Measurements from ENCODE around the gene UACA.

Gene UACA

GRCh38 chr15:70658641-70659040 lies 104.7 kb downstream of the UACA start:
- no peak overlapping the region for H2AFZ ChIP-seq (ENCODE audit: low read length)

GRCh38 chr15:70653426-70653825 lies 109.9 kb downstream of the UACA start:
- Histone ChIP-seq H3K4me2 (ENCODE audit: low read depth, low read length, poor library complexity, severe bottlenecking) (no peak overlapping the region), H3K4me3 (ENCODE audit: low read length, poor library complexity, severe bottlenecking) (no peak overlapping the region), H2AFZ (ENCODE audit: low read length) (no peak overlapping the region), H3K27me3 (ENCODE audit: insufficient read depth, low read length, poor library complexity, severe bottlenecking) (no peaks in the 10 kb centered on the region), H3K4me1 (ENCODE audit: insufficient read depth, low read length, poor library complexity, severe bottlenecking) (no peaks in the 10 kb centered on the region), H3K79me2 (ENCODE audit: insufficient read depth, low read length) (no peaks in the 10 kb centered on the region), H4K20me1 (ENCODE audit: insufficient read depth, low read length, poor library complexity, severe bottlenecking) (no peaks in the 10 kb centered on the region), H3K9me2 (replicated peaks; ENCODE audit: low read depth, low read length) (no peaks in the 10 kb centered on the region), H3K36me3 (ENCODE audit: insufficient read depth, low read length) (no peaks in the 10 kb centered on the region), H3F3A (ENCODE audit: low read depth) (no peaks in the 10 kb centered on the region), H3K9me3 (ENCODE audit: insufficient read depth, low read depth, low read length) (no peaks in the 10 kb centered on the region), H3K9ac (ENCODE audit: low read depth, low read length, poor library complexity, severe bottlenecking) (no peak overlapping the region)
- TF ChIP-seq EZH2phosphoT487 (IDR thresholded peaks at IDR 0.05; ENCODE audit: borderline replicate concordance), result no peak
- no peak for TF ChIP-seq CTCF (conservative IDR thresholded peaks at IDR 0.05; ENCODE audit: low read length)

More at GRCh38 chr15:70658641-70659040, 104.7 kb downstream of the UACA start:
- Histone ChIP-seq H4K20me1 (ENCODE audit: insufficient read depth, low read length, poor library complexity, severe bottlenecking) (no peaks in the 10 kb centered on the region), H3K9me3 (ENCODE audit: insufficient read depth, low read depth, low read length) (no peaks in the 10 kb centered on the region), H3K4me2 (ENCODE audit: low read depth, low read length, poor library complexity, severe bottlenecking) (no peak overlapping the region), H3K27me3 (ENCODE audit: insufficient read depth, low read length, poor library complexity, severe bottlenecking) (no peaks in the 10 kb centered on the region), H3K79me2 (ENCODE audit: insufficient read depth, low read length) (no peaks in the 10 kb centered on the region), H3K4me3 (ENCODE audit: low read length, poor library complexity, severe bottlenecking) (no peak overlapping the region), H3K36me3 (ENCODE audit: insufficient read depth, low read length) (no peaks in the 10 kb centered on the region), H3K4me1 (ENCODE audit: insufficient read depth, low read length, poor library complexity, severe bottlenecking) (peaks cover 11% of the 10 kb centered on the region), H3K9ac (ENCODE audit: low read depth, low read length, poor library complexity, severe bottlenecking) (no peak overlapping the region), H3K9me2 (replicated peaks; ENCODE audit: low read depth, low read length) (no peaks in the 10 kb centered on the region), H3F3A (ENCODE audit: low read depth) (no peaks in the 10 kb centered on the region)
- no peak for TF ChIP-seq EZH2phosphoT487 (IDR thresholded peaks at IDR 0.05; ENCODE audit: borderline replicate concordance)
- no peak for TF ChIP-seq CTCF (conservative IDR thresholded peaks at IDR 0.05; ENCODE audit: low read length)

- H3K4me2 ChIP-seq (ENCODE audit: low read depth, low read length, poor library complexity, severe bottlenecking), result no peak overlapping the region
- H3K9me3 ChIP-seq (ENCODE audit: insufficient read depth, low read depth, low read length), result no peaks in the 10 kb centered on the region
- no peaks in the 10 kb centered on the region for H3K9me2 ChIP-seq (replicated peaks; ENCODE audit: low read depth, low read length)
- no peaks in the 10 kb centered on the region for H3K4me1 ChIP-seq (ENCODE audit: insufficient read depth, low read length, poor library complexity, severe bottlenecking)
- no peak for TF ChIP-seq CTCF (conservative IDR thresholded peaks at IDR 0.05; ENCODE audit: low read length)
- TF ChIP-seq EZH2phosphoT487 (IDR thresholded peaks at IDR 0.05; ENCODE audit: borderline replicate concordance), result no peak
- H3K4me3 ChIP-seq (ENCODE audit: low read length, poor library complexity, severe bottlenecking), result no peak overlapping the region
- H2AFZ ChIP-seq (ENCODE audit: low read length), result no peak overlapping the region
- H3K27me3 ChIP-seq (ENCODE audit: insufficient read depth, low read length, poor library complexity, severe bottlenecking), result no peaks in the 10 kb centered on the region
- no peaks in the 10 kb centered on the region for H3F3A ChIP-seq (ENCODE audit: low read depth)
- no peaks in the 10 kb centered on the region for H3K79me2 ChIP-seq (ENCODE audit: insufficient read depth, low read length)
- no peaks in the 10 kb centered on the region for H3K36me3 ChIP-seq (ENCODE audit: insufficient read depth, low read length)
- no peaks in the 10 kb centered on the region for H4K20me1 ChIP-seq (ENCODE audit: insufficient read depth, low read length, poor library complexity, severe bottlenecking)
- no peak overlapping the region for H3K9ac ChIP-seq (ENCODE audit: low read depth, low read length, poor library complexity, severe bottlenecking)
Measured at GRCh38 chr15:70652341-70652740, 111.0 kb downstream of the UACA start.
